Astrocyte (in vitro differentiated cells and primary cell): ENCODE data around the gene ERMARD. TPM values are rescaled to one million over a fixed set of nuclear protein-coding genes. Genes with fewer than 3 reads are reported as not detected.

Source experiments
- DNase-seq: peaks from one replicate; pipeline ENCODE4 v3.0.0-alpha.2; 2010; ENCODE audit warnings: low read depth
- FAIRE-seq: peaks from 2 replicates; lab custom pipeline; 2011; peaks lifted over from hg19 to GRCh38; lab: Jason Lieb, UNC
- H2AFZ ChIP-seq: 2 replicates; pipeline ENCODE4 v1.6.0; 2012; ENCODE audit warnings: low read depth, low read length, inconsistent platforms
- H3K27ac ChIP-seq: 2 replicates; pipeline ENCODE4 v1.5.1; 2011; ENCODE audit warnings: low read depth, low read length, inconsistent platforms
- H3K27me3 ChIP-seq: 2 replicates; pipeline ENCODE4 v1.6.0; 2011; ENCODE audit warnings: low read length, inconsistent platforms; ENCODE audit not compliant: insufficient read depth
- H3K36me3 ChIP-seq: 2 replicates; pipeline ENCODE4 v1.5.1; 2011; ENCODE audit warnings: low read length, inconsistent platforms; ENCODE audit not compliant: insufficient read depth
- H3K4me1 ChIP-seq: 2 replicates; pipeline ENCODE4 v1.5.1; 2011; ENCODE audit warnings: low read length, inconsistent platforms; ENCODE audit not compliant: insufficient read depth
- H3K4me2 ChIP-seq: 2 replicates; pipeline ENCODE4 v1.6.0; 2012; ENCODE audit warnings: low read length, inconsistent platforms
- H3K4me3 ChIP-seq: 2 replicates; pipeline ENCODE4 v1.5.1; 2011; ENCODE audit warnings: low read depth, mild to moderate bottlenecking, low read length, inconsistent platforms; ENCODE audit not compliant: insufficient read depth
- H3K79me2 ChIP-seq: 2 replicates; pipeline ENCODE4 v1.6.0; 2012; ENCODE audit warnings: mild to moderate bottlenecking, low read length, inconsistent platforms; ENCODE audit not compliant: insufficient read depth
- H3K9ac ChIP-seq: 2 replicates; pipeline ENCODE4 v1.6.0; 2012; ENCODE audit warnings: mild to moderate bottlenecking, low read length, inconsistent platforms
- H3K9me3 ChIP-seq: 2 replicates; pipeline ENCODE4 v1.5.1; 2012; ENCODE audit warnings: low read depth, mild to moderate bottlenecking, low read length, inconsistent platforms; ENCODE audit not compliant: insufficient read depth
- H4K20me1 ChIP-seq: 2 replicates; pipeline ENCODE4 v1.6.0; 2012; ENCODE audit warnings: low read length, inconsistent platforms; ENCODE audit not compliant: insufficient read depth
- H3K27ac Mint-ChIP-seq: one replicate; pipeline ENCODE4 v1.8.0; 2021; ENCODE audit warnings: mild to moderate bottlenecking, mixed read lengths; ENCODE audit not compliant: unreplicated experiment
- H3K27me3 Mint-ChIP-seq: one replicate; pipeline ENCODE4 v1.8.0; 2021; ENCODE audit warnings: low read depth, mixed read lengths; ENCODE audit not compliant: unreplicated experiment
- H3K36me3 Mint-ChIP-seq: one replicate; pipeline ENCODE4 v1.8.0; 2021; ENCODE audit warnings: low read depth, mixed read lengths; ENCODE audit not compliant: unreplicated experiment
- H3K4me1 Mint-ChIP-seq: one replicate; pipeline ENCODE4 v1.8.0; 2021; ENCODE audit warnings: low read depth, mixed read lengths; ENCODE audit not compliant: unreplicated experiment
- H3K4me3 Mint-ChIP-seq: one replicate; pipeline ENCODE4 v1.8.0; 2021; ENCODE audit warnings: mild to moderate bottlenecking, moderate library complexity, mixed read lengths; ENCODE audit not compliant: unreplicated experiment
- H3K9me3 Mint-ChIP-seq: one replicate; pipeline ENCODE4 v1.8.0; 2021; ENCODE audit warnings: mild to moderate bottlenecking, mixed read lengths; ENCODE audit not compliant: unreplicated experiment
- EZH2 ChIP-seq: IDR thresholded peaks from 2 replicates; pipeline ENCODE4 v1.6.1; 2012; ENCODE audit warnings: mild to moderate bottlenecking, low read length, inconsistent platforms; ENCODE audit not compliant: insufficient read depth
- total RNA-seq: library from RNA; stranded (reverse); gene quantifications from 2 replicates; pipeline ENCODE4 v1.2.1, GENCODE V29; 2021
- TF ChIP-seq, protein P1 (sequence below): IDR thresholded peaks from 2 replicates; pipeline ENCODE4 v1.5.1; 2011; ENCODE audit warnings: low read depth, mild to moderate bottlenecking, inconsistent platforms, low read length, moderate library complexity; ENCODE audit not compliant: insufficient read depth

ERMARD gene
- total RNA-seq, 1 donor from 2014 or later: 13.1 TPM

DNA sequence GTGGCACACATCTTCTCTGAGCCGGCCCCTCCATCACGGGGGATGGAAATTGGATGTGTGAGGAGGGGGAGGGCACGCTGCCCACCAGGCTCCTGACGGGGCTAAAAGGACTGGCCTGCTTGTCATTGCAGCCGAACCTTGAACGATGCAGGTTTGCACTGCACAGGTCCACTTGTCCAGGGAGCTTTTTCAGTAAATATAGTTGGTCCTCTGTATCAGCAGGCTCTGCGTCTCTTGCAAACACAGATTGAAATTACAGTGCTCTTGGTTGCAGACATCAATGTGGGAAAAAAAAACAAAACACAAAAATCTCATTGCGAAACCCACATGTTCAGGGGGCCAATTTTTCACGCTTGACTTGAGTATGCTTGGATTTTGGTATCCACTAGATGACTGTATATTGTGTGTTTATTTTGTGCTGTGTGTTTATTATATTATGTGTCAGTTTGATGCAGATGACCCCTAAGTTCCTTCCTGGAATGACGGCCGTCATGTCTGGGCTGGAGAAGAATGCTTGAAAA lies 29.2 kb downstream of the ERMARD start:
- Mint-ChIP-seq H3K9me3 (peaks cover 6% of the 10 kb centered on the region), H3K4me3 (no peak overlapping the region), H3K4me1 (peaks cover 9% of the 10 kb centered on the region), H3K27me3 (no peaks in the 10 kb centered on the region), H3K36me3 (peaks cover 25% of the 10 kb centered on the region), H3K27ac (no peak overlapping the region)
- no peak overlapping the region for H2AFZ ChIP-seq
- no peak overlapping the region for H3K27ac ChIP-seq
- no peak for FAIRE-seq
- no peaks in the 10 kb centered on the region for H4K20me1 ChIP-seq
- peaks cover 7% of the 10 kb centered on the region for H3K4me1 ChIP-seq
- H3K79me2 ChIP-seq: no peaks in the 10 kb centered on the region
- peak; percentile 66 for DNase-seq
- H3K36me3 ChIP-seq: peaks cover 3% of the 10 kb centered on the region
- H3K9me3 ChIP-seq: no peaks in the 10 kb centered on the region
- H3K9ac ChIP-seq: no peak overlapping the region
- H3K4me3 ChIP-seq: no peak overlapping the region
- no peaks in the 10 kb centered on the region for H3K27me3 ChIP-seq
- no peak overlapping the region for H3K4me2 ChIP-seq
- TF ChIP-seq, protein P1, sequence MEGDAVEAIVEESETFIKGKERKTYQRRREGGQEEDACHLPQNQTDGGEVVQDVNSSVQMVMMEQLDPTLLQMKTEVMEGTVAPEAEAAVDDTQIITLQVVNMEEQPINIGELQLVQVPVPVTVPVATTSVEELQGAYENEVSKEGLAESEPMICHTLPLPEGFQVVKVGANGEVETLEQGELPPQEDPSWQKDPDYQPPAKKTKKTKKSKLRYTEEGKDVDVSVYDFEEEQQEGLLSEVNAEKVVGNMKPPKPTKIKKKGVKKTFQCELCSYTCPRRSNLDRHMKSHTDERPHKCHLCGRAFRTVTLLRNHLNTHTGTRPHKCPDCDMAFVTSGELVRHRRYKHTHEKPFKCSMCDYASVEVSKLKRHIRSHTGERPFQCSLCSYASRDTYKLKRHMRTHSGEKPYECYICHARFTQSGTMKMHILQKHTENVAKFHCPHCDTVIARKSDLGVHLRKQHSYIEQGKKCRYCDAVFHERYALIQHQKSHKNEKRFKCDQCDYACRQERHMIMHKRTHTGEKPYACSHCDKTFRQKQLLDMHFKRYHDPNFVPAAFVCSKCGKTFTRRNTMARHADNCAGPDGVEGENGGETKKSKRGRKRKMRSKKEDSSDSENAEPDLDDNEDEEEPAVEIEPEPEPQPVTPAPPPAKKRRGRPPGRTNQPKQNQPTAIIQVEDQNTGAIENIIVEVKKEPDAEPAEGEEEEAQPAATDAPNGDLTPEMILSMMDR: no peak
- TF ChIP-seq EZH2: no peak

DNA sequence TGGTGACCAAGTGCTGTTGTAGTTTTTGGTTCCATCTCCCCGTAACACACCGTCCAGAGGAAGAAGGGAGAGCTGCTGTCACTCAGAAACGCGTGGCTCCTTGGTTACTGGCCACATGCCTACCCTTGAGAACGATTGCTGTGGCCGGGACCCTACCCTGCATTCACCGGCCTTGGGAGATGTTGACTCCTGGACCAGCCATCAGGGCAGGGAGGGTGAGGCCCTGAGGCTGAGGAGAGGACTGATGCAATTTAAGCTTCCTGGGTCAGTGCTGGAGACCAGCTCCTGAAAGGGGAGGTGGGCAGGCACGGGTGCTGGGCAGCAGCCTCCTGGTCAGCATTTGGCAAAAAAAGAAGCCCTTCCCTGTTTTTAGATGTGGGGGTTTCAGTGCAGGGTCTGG lies 31.5 kb downstream of the ERMARD start:
- peaks cover 6% of the 10 kb centered on the region for H3K9me3 Mint-ChIP-seq
- Histone ChIP-seq H3K4me3 (no peak overlapping the region), H3K79me2 (no peaks in the 10 kb centered on the region), H3K36me3 (no peaks in the 10 kb centered on the region), H4K20me1 (no peaks in the 10 kb centered on the region), H3K4me2 (no peak overlapping the region), H2AFZ (no peak overlapping the region), H3K9me3 (no peaks in the 10 kb centered on the region), H3K9ac (no peak overlapping the region), H3K4me1 (peaks cover 7% of the 10 kb centered on the region), H3K27ac (no peak overlapping the region), H3K27me3 (no peaks in the 10 kb centered on the region)
- H3K27me3 Mint-ChIP-seq: peaks cover 14% of the 10 kb centered on the region
- TF ChIP-seq, protein P1: no peak
- no peak for TF ChIP-seq EZH2
- peaks cover 9% of the 10 kb centered on the region for H3K4me1 Mint-ChIP-seq
- H3K27ac Mint-ChIP-seq: no peak overlapping the region
- H3K36me3 Mint-ChIP-seq: peaks cover 23% of the 10 kb centered on the region
- DNase-seq (no peak), FAIRE-seq (no peak)
- no peak overlapping the region for H3K4me3 Mint-ChIP-seq

DNA sequence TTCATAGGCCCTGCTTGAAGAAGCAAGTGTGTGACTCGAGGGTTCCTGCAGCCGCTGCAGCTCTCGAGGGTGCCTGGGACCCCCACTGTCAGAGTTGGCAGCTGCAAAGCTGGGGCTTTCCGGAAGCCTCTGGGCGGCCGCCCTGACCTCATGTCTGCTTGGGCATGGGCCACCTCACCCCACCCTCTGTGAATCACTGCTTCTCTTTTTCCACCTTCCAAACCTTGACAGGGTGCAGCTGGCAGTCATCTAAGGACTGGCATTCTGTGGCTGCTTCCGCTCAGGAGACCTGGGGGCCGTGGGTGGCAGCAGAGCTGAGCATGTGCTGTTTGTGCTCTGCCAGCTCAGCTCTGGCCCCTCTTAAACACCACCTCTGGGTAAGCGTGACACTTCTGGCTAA lies 32.0 kb downstream of the ERMARD start:
- DNase-seq: no peak
- Mint-ChIP-seq H3K9me3 (peaks cover 6% of the 10 kb centered on the region), H3K27ac (peak overlapping the region; percentile 74), H3K4me3 (no peak overlapping the region), H3K27me3 (peaks cover 18% of the 10 kb centered on the region), H3K36me3 (peaks cover 23% of the 10 kb centered on the region), H3K4me1 (peaks cover 9% of the 10 kb centered on the region)
- H3K36me3 ChIP-seq: no peaks in the 10 kb centered on the region
- no peak overlapping the region for H2AFZ ChIP-seq
- no peak overlapping the region for H3K4me3 ChIP-seq
- no peaks in the 10 kb centered on the region for H4K20me1 ChIP-seq
- H3K4me2 ChIP-seq: peak overlapping the region; percentile 18
- H3K9me3 ChIP-seq: no peaks in the 10 kb centered on the region
- no peak overlapping the region for H3K27ac ChIP-seq
- H3K79me2 ChIP-seq: no peaks in the 10 kb centered on the region
- peaks cover 7% of the 10 kb centered on the region for H3K4me1 ChIP-seq
- no peak for FAIRE-seq
- H3K27me3 ChIP-seq: no peaks in the 10 kb centered on the region
- no peak overlapping the region for H3K9ac ChIP-seq
- TF ChIP-seq, protein P1: no peak
- no peak for TF ChIP-seq EZH2
